GM12801 (cell line): Measurements from ENCODE around the gene RALY.

Experiments
- TF ChIP-seq, protein P1 (sequence below): IDR thresholded peaks from one replicate; pipeline ENCODE4 v1.5.1; 2011; ENCODE audit warnings: control low read depth; ENCODE audit not compliant: insufficient read length; ENCODE audit errors: extremely low read depth

Gene RALY

DNA sequence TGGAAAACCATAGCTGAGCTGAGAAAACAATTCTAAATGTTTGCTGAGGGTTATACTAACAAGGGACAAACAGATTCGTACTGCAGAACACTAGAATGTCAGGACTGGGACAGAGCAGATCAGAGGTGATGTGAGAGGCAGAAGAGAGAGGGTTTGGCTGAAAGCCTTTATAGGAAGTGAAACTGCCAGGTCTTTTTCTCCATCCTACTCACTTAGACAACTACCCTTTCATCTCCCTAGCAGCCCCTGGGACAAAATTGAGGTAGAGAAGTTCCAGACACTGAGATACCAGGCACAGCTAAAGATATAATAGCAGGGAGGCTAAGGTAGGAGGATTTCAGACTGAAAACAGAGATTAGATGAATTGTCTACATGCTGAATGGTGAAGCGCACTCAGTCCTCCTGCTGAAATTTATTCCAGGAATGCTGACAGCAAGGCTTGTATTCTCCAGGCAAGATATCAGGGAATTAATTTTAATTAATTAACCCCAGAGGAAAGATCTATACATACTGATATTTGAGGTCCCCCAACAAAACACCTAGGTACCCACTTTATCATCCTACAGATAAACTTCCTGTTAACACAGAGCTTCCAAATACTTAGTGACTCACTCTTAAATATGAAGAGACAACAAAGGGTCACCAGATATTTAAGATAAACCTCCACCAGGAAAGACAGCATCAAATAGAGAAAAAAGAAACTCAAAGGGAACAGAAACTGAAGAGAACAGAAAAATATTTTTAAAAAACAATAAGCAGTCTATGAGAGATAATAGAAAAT is 130.9 kb downstream of the RALY start:
- TF ChIP-seq, protein P1, sequence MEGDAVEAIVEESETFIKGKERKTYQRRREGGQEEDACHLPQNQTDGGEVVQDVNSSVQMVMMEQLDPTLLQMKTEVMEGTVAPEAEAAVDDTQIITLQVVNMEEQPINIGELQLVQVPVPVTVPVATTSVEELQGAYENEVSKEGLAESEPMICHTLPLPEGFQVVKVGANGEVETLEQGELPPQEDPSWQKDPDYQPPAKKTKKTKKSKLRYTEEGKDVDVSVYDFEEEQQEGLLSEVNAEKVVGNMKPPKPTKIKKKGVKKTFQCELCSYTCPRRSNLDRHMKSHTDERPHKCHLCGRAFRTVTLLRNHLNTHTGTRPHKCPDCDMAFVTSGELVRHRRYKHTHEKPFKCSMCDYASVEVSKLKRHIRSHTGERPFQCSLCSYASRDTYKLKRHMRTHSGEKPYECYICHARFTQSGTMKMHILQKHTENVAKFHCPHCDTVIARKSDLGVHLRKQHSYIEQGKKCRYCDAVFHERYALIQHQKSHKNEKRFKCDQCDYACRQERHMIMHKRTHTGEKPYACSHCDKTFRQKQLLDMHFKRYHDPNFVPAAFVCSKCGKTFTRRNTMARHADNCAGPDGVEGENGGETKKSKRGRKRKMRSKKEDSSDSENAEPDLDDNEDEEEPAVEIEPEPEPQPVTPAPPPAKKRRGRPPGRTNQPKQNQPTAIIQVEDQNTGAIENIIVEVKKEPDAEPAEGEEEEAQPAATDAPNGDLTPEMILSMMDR, result no peak

DNA sequence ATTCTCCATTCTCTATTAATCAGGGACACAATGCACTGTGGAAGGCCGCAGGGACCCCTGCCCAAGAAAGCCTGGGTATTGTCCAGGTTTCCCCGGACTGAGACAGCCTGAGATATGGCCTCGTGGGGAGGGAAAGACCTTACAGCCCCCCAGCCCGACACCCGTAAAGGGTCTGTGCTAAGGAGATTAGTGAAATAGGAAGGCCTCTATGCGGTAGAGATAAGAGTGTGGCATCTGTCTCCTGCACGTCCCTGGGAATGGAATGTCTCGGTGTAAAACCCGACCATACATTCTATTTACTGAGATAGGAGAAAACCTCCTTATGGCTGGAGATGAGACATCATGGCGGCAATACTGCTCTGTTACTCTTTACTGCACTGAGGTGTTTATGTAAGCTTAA is 134.1 kb downstream of the RALY start:
- TF ChIP-seq, protein P1, result no peak

DNA sequence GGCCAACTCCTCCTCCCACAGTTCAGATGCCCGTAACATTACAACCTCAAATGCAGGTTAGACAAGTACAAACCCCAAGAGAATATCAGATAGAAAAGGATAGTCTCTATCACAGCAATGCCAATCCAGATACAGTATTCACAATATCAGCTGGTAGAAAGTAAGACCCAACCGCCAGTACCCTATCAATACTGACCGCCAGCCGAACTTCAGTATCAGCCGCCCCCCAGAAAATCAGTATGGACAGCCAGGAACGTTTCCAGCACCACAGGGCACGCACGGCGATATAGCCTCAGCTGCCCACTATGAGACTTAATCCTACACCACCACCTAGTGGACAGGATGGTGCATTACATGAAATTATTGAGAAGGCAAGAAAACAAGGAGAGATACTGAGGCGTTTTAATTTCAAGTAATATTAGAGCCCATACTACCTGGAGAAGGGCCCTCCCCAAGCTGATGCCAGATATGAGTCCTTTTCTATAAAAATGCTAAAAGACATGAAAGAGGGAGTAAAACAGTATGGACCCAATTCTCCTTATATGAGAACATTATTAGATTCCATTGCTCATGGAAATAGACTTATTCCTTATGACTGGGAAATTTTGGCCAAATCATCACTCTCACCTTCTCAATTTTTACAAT is 135.9 kb downstream of the RALY start:
- TF ChIP-seq, protein P1, result no peak

DNA sequence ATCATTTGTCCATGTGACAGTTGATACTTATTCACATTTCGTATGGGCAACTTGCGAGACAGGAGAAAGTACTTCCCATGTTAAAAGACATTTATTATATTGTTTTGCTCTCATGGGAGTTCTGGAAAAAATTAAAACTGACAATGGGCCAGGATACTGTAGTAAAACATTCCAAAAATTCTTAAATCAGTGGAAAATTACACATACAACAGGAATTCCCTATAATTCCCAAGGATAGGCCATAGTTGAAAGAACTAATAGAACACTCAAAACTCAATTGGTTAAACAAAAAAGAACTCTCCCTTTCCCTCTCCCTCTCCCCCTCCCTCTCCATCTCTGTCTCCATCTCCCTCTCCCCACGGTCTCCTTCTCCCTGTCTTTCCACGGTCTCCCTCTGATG is 137.8 kb downstream of the RALY start:
- TF ChIP-seq, protein P1, result no peak
